Measurements from ENCODE around the gene MECP2.

MECP2 gene

GRCh38 chrX:154059729-154060245, 37.7 kb downstream of the MECP2 start:
- peaks cover 14% of the 10 kb centered on the region for H3K36me3 ChIP-seq (ENCODE audit: control insufficient read depth, insufficient read depth, low read length)
- no peak overlapping the region for H3K4me3 ChIP-seq (ENCODE audit: low read depth, low read length)
- H3K9me3 ChIP-seq (ENCODE audit: control insufficient read depth, insufficient read depth, low read depth, low read length) = peaks cover 19% of the 10 kb centered on the region; the same call in 1 of the 2 replicates
- peaks cover 6% of the 10 kb centered on the region; the same call in 1 of the 2 replicates for H3K4me1 ChIP-seq (ENCODE audit: control insufficient read depth, insufficient read depth, low read length)
- H3K9ac ChIP-seq (ENCODE audit: low read length) = no peak overlapping the region
- no peak overlapping the region for H3K27ac ChIP-seq (ENCODE audit: low read depth, low read length)
- no peaks in the 10 kb centered on the region for H3K27me3 ChIP-seq (ENCODE audit: control insufficient read depth, insufficient read depth, low read length)

- no peak overlapping the region for H3K27ac ChIP-seq (ENCODE audit: low read depth, low read length)
- H3K27me3 ChIP-seq (ENCODE audit: control insufficient read depth, insufficient read depth, low read length) = no peaks in the 10 kb centered on the region
- H3K4me3 ChIP-seq (ENCODE audit: low read depth, low read length) = no peak overlapping the region
- H3K4me1 ChIP-seq (ENCODE audit: control insufficient read depth, insufficient read depth, low read length) = peaks cover 6% of the 10 kb centered on the region; the same call in 1 of the 2 replicates
- H3K9me3 ChIP-seq (ENCODE audit: control insufficient read depth, insufficient read depth, low read depth, low read length) = peaks cover 17% of the 10 kb centered on the region; the same call in 1 of the 2 replicates
- H3K9ac ChIP-seq (ENCODE audit: low read length) = no peak overlapping the region
- peaks cover 14% of the 10 kb centered on the region for H3K36me3 ChIP-seq (ENCODE audit: control insufficient read depth, insufficient read depth, low read length)
Observed at GRCh38 chrX:154059231-154059630, 38.3 kb downstream of the MECP2 start.

GRCh38 chrX:154058214-154058997, 39.1 kb downstream of the MECP2 start:
- H3K36me3 ChIP-seq (ENCODE audit: control insufficient read depth, insufficient read depth, low read length) = peaks cover 14% of the 10 kb centered on the region

GRCh38 chrX:154057791-154058190, 39.7 kb downstream of the MECP2 start:
- H3K9me3 ChIP-seq (ENCODE audit: control insufficient read depth, insufficient read depth, low read depth, low read length) = peaks cover 20% of the 10 kb centered on the region; the same call in 1 of the 2 replicates
- no peak overlapping the region for H3K27ac ChIP-seq (ENCODE audit: low read depth, low read length)
- H3K27me3 ChIP-seq (ENCODE audit: control insufficient read depth, insufficient read depth, low read length) = no peaks in the 10 kb centered on the region
- no peak overlapping the region for H3K4me3 ChIP-seq (ENCODE audit: low read depth, low read length)
- H3K36me3 ChIP-seq (ENCODE audit: control insufficient read depth, insufficient read depth, low read length) = peaks cover 14% of the 10 kb centered on the region
- peaks cover 6% of the 10 kb centered on the region; the same call in 1 of the 2 replicates for H3K4me1 ChIP-seq (ENCODE audit: control insufficient read depth, insufficient read depth, low read length)
- no peak overlapping the region for H3K9ac ChIP-seq (ENCODE audit: low read length)

More at GRCh38 chrX:154058214-154058997, 39.1 kb downstream of the MECP2 start:
- Histone ChIP-seq H3K9me3 (ENCODE audit: control insufficient read depth, insufficient read depth, low read depth, low read length) (peaks cover 18% of the 10 kb centered on the region; the same call in 1 of the 2 replicates), H3K27me3 (ENCODE audit: control insufficient read depth, insufficient read depth, low read length) (no peaks in the 10 kb centered on the region), H3K4me3 (ENCODE audit: low read depth, low read length) (no peak overlapping the region), H3K27ac (ENCODE audit: low read depth, low read length) (no peak overlapping the region), H3K4me1 (ENCODE audit: control insufficient read depth, insufficient read depth, low read length) (peaks cover 6% of the 10 kb centered on the region; the same call in 1 of the 2 replicates), H3K9ac (ENCODE audit: low read length) (no peak overlapping the region)

- no peak overlapping the region for H3K9ac ChIP-seq (ENCODE audit: low read length)
- H3K9me3 ChIP-seq (ENCODE audit: control insufficient read depth, insufficient read depth, low read depth, low read length) = peaks cover 19% of the 10 kb centered on the region; the same call in 1 of the 2 replicates
- H3K4me1 ChIP-seq (ENCODE audit: control insufficient read depth, insufficient read depth, low read length) = peaks cover 2% of the 10 kb centered on the region; the same call in 1 of the 2 replicates
- no peak overlapping the region for H3K4me3 ChIP-seq (ENCODE audit: low read depth, low read length)
- H3K36me3 ChIP-seq (ENCODE audit: control insufficient read depth, insufficient read depth, low read length) = peaks cover 14% of the 10 kb centered on the region
- H3K27ac ChIP-seq (ENCODE audit: low read depth, low read length) = no peak overlapping the region
- H3K27me3 ChIP-seq (ENCODE audit: control insufficient read depth, insufficient read depth, low read length) = no peaks in the 10 kb centered on the region
Observed at GRCh38 chrX:154056770-154057241, 40.7 kb downstream of the MECP2 start.

GRCh38 chrX:154051201-154051810, 46.2 kb downstream of the MECP2 start:
- Histone ChIP-seq H3K36me3 (ENCODE audit: control insufficient read depth, insufficient read depth, low read length) (peaks cover 14% of the 10 kb centered on the region), H3K9ac (ENCODE audit: low read length) (no peak overlapping the region), H3K27ac (ENCODE audit: low read depth, low read length) (no peak overlapping the region), H3K4me3 (ENCODE audit: low read depth, low read length) (no peak overlapping the region), H3K4me1 (ENCODE audit: control insufficient read depth, insufficient read depth, low read length) (peaks cover 3% of the 10 kb centered on the region), H3K27me3 (ENCODE audit: control insufficient read depth, insufficient read depth, low read length) (no peaks in the 10 kb centered on the region), H3K9me3 (ENCODE audit: control insufficient read depth, insufficient read depth, low read depth, low read length) (peaks cover 13% of the 10 kb centered on the region; the same call in 1 of the 2 replicates)

GRCh38 chrX:154050113-154050495, 47.4 kb downstream of the MECP2 start:
- H3K9ac ChIP-seq (ENCODE audit: low read length) = no peak overlapping the region
- H3K9me3 ChIP-seq (ENCODE audit: control insufficient read depth, insufficient read depth, low read depth, low read length) = peaks cover 15% of the 10 kb centered on the region; the same call in 1 of the 2 replicates
- H3K36me3 ChIP-seq (ENCODE audit: control insufficient read depth, insufficient read depth, low read length) = peaks cover 14% of the 10 kb centered on the region
- H3K4me3 ChIP-seq (ENCODE audit: low read depth, low read length) = no peak overlapping the region
- H3K27me3 ChIP-seq (ENCODE audit: control insufficient read depth, insufficient read depth, low read length) = no peaks in the 10 kb centered on the region
- H3K4me1 ChIP-seq (ENCODE audit: control insufficient read depth, insufficient read depth, low read length) = peaks cover 7% of the 10 kb centered on the region
- H3K27ac ChIP-seq (ENCODE audit: low read depth, low read length) = no peak overlapping the region

GRCh38 chrX:154049209-154050112, 48.1 kb downstream of the MECP2 start:
- H3K27ac ChIP-seq (ENCODE audit: low read depth, low read length) = no peak overlapping the region
- H3K4me3 ChIP-seq (ENCODE audit: low read depth, low read length) = no peak overlapping the region
- no peak overlapping the region for H3K9ac ChIP-seq (ENCODE audit: low read length)
- H3K4me1 ChIP-seq (ENCODE audit: control insufficient read depth, insufficient read depth, low read length) = peaks cover 7% of the 10 kb centered on the region
- peaks cover 14% of the 10 kb centered on the region for H3K36me3 ChIP-seq (ENCODE audit: control insufficient read depth, insufficient read depth, low read length)
- peaks cover 15% of the 10 kb centered on the region; the same call in 1 of the 2 replicates for H3K9me3 ChIP-seq (ENCODE audit: control insufficient read depth, insufficient read depth, low read depth, low read length)
- H3K27me3 ChIP-seq (ENCODE audit: control insufficient read depth, insufficient read depth, low read length) = no peaks in the 10 kb centered on the region

GRCh38 chrX:154048398-154048797, 49.1 kb downstream of the MECP2 start:
- no peak overlapping the region for H3K9ac ChIP-seq (ENCODE audit: low read length)
- H3K36me3 ChIP-seq (ENCODE audit: control insufficient read depth, insufficient read depth, low read length) = peaks cover 14% of the 10 kb centered on the region
- H3K4me1 ChIP-seq (ENCODE audit: control insufficient read depth, insufficient read depth, low read length) = peaks cover 8% of the 10 kb centered on the region
- no peaks in the 10 kb centered on the region for H3K27me3 ChIP-seq (ENCODE audit: control insufficient read depth, insufficient read depth, low read length)
- H3K27ac ChIP-seq (ENCODE audit: low read depth, low read length) = no peak overlapping the region
- peaks cover 15% of the 10 kb centered on the region; the same call in 1 of the 2 replicates for H3K9me3 ChIP-seq (ENCODE audit: control insufficient read depth, insufficient read depth, low read depth, low read length)
- no peak overlapping the region for H3K4me3 ChIP-seq (ENCODE audit: low read depth, low read length)

GRCh38 chrX:154046940-154047610, 50.4 kb downstream of the MECP2 start:
- H3K9ac ChIP-seq (ENCODE audit: low read length) = no peak overlapping the region
- H3K27me3 ChIP-seq (ENCODE audit: control insufficient read depth, insufficient read depth, low read length) = no peaks in the 10 kb centered on the region
- H3K4me1 ChIP-seq (ENCODE audit: control insufficient read depth, insufficient read depth, low read length) = peaks cover 12% of the 10 kb centered on the region
- peaks cover 14% of the 10 kb centered on the region for H3K36me3 ChIP-seq (ENCODE audit: control insufficient read depth, insufficient read depth, low read length)
- H3K4me3 ChIP-seq (ENCODE audit: low read depth, low read length) = no peak overlapping the region
- H3K27ac ChIP-seq (ENCODE audit: low read depth, low read length) = no peak overlapping the region
- peaks cover 13% of the 10 kb centered on the region; the same call in 1 of the 2 replicates for H3K9me3 ChIP-seq (ENCODE audit: control insufficient read depth, insufficient read depth, low read depth, low read length)
